ENCODE results near the gene ELAVL4.

GRCh38 chr1:50246869-50247268 lies 138.1 kb downstream of the ELAVL4 start:
- TF ChIP-seq, protein P1, sequence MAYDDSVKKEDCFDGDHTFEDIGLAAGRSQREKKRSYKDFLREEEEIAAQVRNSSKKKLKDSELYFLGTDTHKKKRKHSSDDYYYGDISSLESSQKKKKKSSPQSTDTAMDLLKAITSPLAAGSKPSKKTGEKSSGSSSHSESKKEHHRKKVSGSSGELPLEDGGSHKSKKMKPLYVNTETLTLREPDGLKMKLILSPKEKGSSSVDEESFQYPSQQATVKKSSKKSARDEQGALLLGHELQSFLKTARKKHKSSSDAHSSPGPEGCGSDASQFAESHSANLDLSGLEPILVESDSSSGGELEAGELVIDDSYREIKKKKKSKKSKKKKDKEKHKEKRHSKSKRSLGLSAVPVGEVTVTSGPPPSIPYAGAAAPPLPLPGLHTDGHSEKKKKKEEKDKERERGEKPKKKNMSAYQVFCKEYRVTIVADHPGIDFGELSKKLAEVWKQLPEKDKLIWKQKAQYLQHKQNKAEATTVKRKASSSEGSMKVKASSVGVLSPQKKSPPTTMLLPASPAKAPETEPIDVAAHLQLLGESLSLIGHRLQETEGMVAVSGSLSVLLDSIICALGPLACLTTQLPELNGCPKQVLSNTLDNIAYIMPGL (CRISPR knock-in tag; IDR thresholded peaks at IDR 0.05), result no peak
- TF ChIP-seq NR1H2 (CRISPR knock-in tag; IDR thresholded peaks at IDR 0.05) (no peak), SMAD3 (CRISPR knock-in tag; IDR thresholded peaks at IDR 0.05; ENCODE audit: borderline replicate concordance) (no peak), ELF4 (CRISPR knock-in tag; IDR thresholded peaks at IDR 0.05; ENCODE audit: low read depth) (no peak), TEAD4 (CRISPR knock-in tag; IDR thresholded peaks at IDR 0.05) (no peak), CREB1 (CRISPR knock-in tag; IDR thresholded peaks at IDR 0.05) (no peak), ATF6 (CRISPR knock-in tag; IDR thresholded peaks at IDR 0.05) (no peak), JAZF1 (CRISPR knock-in tag; IDR thresholded peaks at IDR 0.05) (no peak), JUN (CRISPR knock-in tag; IDR thresholded peaks at IDR 0.05) (no peak)
- TF ChIP-seq, protein P2, sequence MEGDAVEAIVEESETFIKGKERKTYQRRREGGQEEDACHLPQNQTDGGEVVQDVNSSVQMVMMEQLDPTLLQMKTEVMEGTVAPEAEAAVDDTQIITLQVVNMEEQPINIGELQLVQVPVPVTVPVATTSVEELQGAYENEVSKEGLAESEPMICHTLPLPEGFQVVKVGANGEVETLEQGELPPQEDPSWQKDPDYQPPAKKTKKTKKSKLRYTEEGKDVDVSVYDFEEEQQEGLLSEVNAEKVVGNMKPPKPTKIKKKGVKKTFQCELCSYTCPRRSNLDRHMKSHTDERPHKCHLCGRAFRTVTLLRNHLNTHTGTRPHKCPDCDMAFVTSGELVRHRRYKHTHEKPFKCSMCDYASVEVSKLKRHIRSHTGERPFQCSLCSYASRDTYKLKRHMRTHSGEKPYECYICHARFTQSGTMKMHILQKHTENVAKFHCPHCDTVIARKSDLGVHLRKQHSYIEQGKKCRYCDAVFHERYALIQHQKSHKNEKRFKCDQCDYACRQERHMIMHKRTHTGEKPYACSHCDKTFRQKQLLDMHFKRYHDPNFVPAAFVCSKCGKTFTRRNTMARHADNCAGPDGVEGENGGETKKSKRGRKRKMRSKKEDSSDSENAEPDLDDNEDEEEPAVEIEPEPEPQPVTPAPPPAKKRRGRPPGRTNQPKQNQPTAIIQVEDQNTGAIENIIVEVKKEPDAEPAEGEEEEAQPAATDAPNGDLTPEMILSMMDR (IDR thresholded peaks at IDR 0.05), result no peak
- TF ChIP-seq, protein P3, sequence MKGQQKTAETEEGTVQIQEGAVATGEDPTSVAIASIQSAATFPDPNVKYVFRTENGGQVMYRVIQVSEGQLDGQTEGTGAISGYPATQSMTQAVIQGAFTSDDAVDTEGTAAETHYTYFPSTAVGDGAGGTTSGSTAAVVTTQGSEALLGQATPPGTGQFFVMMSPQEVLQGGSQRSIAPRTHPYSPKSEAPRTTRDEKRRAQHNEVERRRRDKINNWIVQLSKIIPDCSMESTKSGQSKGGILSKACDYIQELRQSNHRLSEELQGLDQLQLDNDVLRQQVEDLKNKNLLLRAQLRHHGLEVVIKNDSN (CRISPR knock-in tag; IDR thresholded peaks at IDR 0.05), result no peak
- TF ChIP-seq, protein P4, sequence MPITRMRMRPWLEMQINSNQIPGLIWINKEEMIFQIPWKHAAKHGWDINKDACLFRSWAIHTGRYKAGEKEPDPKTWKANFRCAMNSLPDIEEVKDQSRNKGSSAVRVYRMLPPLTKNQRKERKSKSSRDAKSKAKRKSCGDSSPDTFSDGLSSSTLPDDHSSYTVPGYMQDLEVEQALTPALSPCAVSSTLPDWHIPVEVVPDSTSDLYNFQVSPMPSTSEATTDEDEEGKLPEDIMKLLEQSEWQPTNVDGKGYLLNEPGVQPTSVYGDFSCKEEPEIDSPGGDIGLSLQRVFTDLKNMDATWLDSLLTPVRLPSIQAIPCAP (CRISPR knock-in tag; IDR thresholded peaks at IDR 0.05), result no peak
